Glomerular visceral epithelial cell (primary cell): ENCODE results near the gene PARP6.
"Not testable (repeated sequence)": the region's sequence is repeated elsewhere in the genome, so short reads cannot be mapped to it uniquely, and the experiment has no call there.

ENCODE experiments used
- DNase-seq: peaks from one replicate; pipeline ENCODE4 v3.0.0-alpha.2; 2016; ENCODE audit errors: extremely low spot score

The PARP6 gene

DNA sequence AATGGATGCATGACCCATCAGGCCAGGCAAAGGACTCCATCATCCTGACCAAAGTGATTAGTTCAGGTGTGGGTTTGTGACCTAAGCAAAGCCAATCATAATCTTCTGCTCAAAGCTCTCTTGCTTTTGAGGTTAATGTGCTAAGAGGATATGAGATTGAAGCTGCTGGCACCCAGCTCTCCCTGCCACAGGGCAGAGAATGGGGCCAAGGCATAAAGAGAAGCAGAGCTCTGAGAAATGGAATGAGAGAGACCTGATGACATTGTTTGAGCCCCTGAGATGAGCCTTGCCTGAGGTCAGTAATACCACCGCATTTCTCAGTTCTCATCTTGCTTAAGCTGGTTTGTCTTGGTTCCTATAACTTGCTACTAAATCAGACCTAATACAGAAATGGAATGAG lies 6.4 kb upstream of the PARP6 start:
- DNase-seq: no peak

DNA sequence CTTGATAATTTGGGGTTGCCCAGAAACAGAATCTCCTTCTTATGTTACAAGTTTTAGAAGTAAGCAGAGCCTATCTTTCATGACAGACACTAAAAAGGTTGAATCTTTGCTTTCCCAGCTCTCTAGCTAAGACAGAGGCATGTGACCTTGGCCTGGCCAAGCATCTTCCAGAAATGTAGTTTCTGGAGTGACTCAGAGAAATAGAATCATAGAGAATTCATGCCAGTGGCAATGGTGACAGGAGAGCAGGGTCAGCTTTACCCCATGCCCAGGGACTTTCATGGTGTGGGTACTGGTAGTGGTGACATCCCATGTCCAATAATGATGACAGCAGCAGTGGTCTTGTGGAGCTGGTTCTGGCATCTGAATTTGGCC lies 4.0 kb upstream of the PARP6 start:
- no peak for DNase-seq

DNA sequence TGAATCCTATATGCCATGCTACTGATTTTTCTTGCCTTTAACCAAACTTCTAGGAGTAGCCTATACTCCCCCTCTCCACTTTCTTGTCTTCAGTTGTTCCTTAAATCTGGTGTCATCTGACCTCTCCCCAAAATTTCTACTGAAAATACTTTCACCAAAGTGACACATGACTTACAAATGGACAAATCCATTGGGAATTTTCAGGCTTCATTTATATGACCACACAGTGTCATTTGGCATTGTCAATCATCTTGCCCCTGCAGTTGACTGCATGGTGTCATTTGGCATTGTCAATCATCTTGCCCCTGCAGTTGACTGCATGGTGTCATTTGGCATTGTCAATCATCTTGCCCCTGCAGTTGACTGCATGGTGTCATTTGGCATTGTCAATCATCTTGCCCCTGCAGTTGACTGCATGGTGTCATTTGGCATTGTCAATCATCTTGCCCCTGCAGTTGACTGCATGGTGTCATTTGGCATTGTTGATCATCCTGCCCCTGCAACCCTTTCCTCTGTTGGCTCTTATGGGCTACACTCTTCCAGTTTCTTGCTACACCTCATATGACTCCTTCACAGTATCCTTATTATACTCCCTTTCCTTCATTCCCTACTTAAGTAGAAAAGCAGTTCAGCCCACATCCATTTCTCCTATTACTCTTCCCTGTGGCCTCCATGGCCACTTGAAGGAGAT lies 3.4 kb upstream of the PARP6 start:
- not testable (repeated sequence) for DNase-seq

DNA sequence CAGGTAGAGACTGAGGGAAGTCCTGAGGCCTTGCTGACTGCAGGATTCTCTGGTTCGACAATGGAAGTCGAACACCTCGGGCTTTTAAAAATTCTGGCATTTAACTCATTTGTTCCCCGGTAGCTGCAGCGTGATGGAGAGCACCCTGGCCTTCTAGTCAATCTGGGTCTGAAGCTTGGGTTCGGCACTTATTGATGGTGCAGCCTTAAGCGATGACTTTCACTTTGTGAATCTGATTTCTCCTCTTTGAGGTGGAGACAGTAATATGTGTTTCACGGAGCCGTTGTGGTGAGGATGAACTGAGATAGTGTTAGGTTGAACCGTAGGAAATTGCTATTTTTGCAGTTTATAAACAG lies 621 bp upstream of the PARP6 start:
- DNase-seq: no peak

DNA sequence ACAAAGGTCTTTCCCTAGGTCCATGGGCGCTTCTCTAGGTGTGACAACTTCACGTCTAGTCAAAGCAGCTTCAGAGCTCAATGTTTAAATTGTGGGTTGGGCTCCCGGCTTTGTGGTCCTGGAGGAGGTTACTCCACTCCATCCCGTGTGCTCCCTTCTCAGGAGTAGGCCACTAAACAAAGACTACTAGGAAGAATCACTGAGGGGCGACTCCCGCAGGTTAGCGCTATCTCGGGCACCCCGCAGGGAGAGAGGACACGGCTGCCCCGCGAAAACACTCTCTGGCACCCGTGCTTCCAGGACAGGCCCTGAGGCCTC lies 500 bp downstream of the PARP6 start:
- DNase-seq: peak; percentile 31

DNA sequence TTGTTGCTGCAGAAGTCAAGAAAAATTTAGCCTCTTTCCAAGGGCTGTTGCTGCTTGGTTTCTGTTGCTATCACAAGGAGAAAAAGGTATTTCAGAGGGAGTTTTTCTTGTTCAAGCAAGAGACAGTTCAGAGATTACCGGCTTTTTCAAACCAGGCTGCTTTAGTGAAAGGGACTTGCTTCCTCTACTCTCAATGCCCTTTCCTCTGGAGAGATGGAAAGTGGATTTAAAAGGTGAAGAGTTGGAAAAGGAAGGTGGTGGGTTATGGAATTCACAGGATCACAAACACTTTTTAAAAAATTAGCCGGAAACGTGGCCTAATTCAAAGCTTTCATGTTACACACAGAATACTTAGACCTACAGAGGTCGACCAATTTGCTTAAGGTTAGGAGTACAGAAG lies 1.1 kb downstream of the PARP6 start:
- DNase-seq: no peak

DNA sequence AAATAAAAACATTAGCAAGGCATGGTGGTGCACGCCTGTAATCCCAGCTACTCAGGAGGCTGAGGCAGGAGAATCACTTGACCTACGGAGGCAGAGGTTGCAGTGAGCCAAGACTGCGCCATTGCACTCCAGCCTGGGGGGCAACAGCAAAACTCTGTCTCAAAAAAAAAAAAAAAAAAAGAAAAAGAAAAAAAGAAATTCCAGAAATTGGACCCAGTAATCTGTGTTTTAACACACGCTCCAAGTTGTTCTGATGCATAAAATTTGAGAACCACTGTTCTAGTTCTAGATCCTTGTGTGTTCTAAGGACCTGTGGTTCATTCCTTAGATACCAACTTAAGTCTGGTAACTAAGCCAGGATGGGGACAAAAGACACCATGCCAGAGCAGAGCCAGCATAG lies 2.6 kb downstream of the PARP6 start:
- no peak for DNase-seq

DNA sequence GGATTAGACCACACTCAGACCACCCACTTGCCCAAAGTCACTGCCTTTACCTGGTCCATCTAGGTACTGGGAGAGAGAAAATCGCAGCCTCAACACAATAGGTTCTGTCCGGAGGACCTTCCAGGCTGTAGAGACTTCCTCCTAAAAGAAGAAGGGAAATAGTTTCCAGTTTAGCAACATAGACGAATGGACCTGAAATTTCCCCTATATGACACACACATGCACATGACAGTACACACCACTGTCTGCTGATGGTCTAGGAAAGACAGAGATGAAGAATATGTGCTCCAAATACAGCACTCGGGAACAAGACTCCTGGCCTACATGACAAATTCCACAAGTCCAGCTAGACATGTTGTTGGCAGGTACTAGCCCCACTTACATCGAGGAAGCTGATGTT lies 7.3 kb downstream of the PARP6 start:
- no peak for DNase-seq

DNA sequence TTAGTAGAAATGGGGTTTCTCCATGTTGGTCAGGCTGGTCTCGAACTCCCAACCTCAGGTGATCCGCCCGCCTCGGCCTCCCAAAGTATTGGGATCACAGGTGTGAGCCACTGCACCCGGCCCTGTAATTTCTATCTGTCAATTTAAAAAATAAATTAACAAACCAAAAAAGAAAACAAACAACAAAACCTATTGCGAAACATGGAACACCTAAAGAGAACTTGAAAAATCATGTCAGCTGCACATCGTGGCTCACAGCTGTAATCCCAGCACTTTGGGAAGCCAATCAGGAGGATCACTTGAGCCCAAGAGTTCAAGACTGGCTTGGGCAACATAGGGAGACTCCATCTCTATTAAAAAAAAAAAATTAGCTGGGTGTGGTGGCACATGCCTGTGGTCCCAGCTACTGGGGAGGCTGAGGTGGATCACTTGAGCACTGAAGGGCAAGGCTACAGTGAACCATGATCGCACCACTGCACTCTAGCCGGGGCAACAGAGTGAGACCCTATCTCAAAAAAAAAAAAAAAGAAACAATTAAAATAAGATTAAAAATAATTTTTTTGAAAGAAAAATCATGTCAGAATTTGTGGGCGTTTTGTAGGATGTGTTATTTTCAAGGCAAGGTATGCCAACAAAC lies 19.6 kb downstream of the PARP6 start:
- no peak for DNase-seq

DNA sequence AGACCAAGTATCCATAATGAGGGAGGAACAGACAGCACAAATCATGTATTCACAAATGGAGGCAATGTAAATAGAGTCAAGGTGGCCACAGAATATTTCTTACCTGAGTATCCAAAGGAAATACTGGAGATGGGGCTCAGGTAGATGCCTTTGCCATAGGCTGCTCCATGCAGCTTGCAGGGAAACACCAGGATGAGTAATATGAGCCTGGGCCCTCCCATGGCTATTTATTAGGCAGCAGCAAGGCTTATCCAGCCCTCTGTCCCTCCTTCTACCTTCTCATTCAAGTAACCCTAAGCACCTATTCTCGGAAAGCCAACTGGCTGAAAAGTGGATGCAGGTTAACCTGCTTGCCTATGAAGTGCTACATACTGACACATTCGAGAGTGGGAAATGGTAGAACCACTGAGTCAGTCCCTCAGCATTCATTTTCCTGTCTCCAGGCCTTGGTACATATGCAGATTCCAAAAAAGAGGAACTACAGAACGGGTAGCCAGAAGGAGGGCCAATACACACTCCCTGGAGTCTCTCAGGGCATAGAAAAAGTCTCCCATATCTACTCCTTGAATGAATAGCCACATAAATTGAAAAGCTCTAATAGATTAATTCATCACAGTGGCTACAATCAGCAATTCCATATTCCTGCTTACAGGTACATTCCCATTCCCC lies 23.1 kb downstream of the PARP6 start:
- no peak for DNase-seq

DNA sequence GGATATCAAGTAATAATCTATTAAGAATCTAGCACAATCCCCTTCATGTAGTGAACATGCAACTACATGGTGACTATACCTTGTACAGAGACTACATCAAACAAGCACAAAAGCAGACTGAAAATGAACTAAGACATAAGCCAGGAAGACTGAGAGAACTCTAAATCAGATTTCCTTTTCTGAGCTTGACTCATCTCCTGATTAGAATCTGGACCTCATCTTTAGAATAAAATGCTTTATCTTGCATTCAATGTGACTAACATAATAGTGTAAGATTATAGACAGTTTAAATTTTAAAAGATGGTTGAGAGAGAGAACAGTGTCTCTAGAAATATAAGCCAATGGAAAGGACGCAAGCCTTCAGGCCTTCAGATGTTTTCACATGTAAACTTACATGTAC lies 23.8 kb downstream of the PARP6 start:
- DNase-seq: no peak

DNA sequence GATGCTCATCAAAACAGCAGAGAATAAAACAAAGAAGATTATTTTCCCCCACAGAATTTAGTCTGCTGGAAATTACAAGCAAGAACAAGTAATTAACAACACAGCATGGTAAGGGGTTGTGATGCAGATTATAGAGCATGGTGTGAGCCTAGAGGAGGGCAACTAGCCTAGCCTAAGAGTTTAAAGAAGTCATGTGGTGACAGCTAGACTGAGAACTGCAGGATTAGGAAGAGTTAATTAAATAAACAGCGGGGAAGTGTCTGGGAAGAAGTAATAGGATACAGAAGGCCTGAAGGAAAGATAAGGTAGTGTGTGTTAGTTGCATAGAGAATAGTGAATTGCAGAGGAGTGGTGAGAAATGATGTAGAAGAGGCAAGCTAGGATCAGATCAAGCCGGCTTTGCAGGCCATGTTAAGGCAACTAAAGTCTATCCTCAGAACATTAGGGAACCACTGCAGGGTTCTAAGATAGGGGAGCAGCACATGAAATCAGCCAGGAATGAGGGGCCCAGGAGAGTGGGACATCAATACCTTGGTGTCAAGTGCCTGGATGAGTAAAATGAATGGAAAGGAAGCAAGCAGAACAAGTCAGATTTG lies 29.5 kb downstream of the PARP6 start:
- DNase-seq: no peak

DNA sequence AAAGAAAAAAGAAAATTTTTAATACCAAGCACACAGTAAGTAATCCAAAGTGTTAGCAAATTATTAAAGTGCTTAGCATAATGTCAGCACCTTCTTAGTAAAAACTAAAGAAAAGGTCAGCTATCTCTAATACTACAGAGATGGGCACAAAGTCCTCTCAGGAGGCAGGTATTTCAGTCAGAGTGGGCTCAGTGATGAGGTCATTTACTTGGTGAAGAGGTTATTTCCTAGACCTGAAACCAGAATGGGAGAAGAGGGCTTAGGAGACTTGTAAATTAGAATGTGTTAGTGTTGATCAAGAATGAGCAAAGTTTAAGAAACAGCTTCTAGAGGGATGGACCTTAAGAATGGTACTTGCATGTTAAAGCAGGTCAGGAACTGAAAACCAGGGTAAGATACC lies 32.7 kb downstream of the PARP6 start:
- DNase-seq: no peak

DNA sequence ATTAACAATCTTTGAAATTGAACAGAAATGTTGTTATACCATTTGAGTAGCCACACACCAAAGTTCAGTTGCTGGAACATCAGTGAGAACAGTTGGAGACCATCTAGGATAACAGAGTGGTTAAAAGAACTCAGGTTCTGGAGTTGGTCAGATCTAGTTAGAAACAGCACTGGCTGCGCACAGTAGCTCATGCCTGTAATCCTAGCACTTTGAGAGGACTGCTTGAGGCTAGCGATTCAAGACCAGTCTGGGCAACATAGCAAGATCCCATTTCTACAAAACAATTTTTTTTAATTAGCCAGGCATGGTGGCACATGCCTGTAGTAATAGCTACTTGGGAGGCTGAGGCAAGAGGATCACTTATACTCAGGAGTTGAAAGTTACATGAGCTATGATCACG lies 33.8 kb downstream of the PARP6 start:
- DNase-seq: no peak

DNA sequence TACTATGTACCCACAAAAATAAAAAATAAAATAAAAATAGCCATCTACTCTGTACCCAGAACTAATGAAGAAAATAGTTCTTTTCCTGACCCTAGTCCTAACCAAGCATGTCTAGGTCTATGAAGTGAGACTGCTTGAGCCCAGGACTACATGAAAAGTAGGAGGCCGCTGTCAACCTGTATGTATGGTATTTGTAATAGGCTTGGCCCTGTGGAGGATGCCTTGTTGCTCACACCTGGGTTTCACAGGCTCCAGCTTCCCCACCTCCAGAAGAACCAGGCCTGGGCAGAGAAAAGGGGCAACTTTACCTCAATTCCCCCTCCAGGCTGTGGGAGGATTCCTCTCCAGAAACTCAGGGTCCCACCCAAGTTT lies 34.5 kb downstream of the PARP6 start:
- DNase-seq: no peak

DNA sequence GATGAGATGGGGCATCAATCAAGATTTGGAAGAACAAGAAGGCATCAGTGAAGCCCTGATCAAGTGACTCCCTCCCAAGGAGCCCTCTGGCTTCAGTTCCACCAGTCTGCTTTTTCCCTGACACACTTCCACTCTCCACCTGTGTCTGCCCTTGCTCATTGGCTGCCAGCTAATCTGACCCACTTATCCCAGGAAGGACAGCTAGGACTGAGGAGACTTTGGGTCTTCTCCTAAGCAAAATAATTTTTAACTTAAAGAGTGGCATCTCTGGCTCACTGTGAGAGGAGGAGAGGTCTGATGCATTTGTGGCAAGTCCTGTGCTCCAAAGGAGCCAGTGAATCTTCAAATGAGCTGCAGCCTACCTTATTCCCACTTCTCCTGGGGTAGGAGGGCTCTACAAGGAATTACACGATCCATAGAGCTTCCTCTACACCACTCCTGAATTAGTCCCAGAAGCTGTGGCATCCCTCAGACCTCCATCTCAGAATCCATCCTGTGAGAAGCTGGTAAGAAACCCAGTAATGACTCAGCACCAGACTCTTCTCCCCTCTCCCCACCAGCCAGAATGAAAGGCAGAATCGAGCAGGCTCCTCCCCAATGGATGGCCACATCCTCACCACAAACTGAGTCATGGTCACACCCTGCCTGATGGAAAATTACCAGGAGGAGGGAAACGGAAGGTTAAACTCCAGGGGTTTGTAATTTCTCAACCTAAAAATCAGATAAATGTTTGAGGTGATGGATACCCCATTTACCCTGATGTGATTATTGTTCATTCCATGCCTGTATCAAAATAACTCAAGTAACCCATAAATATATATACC lies 35.1 kb downstream of the PARP6 start:
- peak; percentile 96 for DNase-seq

DNA sequence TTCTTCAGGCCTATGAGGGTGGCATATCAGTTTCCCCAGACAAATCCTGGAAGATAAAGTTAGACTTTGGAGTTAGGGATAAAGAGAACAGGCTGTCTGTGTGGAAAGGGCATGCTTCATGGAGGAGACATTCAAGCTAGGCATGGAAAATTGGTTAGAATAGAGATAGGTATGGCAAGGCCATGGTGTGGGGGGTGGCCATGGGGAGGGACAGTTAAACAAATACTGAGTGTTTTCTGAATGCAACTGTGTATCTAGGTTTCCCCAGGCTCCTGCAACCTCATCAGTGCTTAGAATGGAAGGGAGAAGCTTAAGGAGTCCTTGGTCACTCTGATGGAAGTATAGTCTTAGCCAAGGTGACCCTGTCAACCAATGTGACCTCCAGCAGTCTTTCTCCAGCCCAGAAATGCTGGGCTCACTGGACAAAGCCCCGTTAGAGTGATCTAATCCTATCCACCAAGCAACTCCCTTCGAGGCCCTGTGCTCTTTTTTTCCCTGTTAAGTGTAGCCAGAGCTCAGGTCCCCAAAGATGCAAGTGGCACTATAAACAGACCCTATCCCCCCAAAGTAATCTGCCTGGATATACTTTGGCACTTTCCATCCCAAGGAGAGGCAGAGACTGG lies 35.9 kb downstream of the PARP6 start:
- no peak for DNase-seq

DNA sequence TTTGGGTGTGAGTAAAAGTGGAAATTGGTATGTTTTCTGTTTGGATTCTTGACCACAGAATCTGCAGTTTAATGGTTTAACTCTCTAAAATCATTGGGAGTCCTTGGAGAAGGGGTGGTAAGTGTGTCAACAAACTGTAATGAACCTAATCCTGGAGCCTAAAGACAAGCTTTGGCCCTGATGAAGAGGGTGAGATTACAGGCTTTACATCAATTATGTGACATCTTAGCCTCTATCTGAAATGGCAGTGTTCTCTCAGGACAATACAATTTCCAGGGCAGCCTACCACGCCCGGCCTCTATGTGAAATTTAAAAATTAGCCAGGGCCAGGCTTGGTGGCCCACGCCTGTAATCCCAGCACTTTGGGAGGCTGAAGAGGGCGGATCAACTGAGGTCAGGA lies 37.1 kb downstream of the PARP6 start:
- DNase-seq: no peak

DNA sequence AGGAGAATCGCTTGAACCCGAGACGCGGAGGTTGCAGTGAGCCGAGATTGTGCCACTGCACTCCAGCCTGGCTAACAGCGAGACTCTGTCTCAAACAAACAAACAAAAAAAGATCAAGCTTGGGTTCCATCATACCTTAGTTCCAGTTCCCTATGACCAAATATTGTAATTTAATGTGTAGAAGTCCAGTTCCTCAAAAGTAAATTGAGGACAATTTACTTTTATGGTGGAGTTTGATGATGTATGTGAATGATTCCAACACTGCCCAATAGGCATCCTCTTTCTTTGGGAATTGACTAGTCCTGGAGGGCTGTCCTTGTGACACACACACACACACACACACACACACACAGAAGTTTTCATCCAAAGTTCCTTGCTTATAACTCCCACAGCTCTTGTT lies 38.6 kb downstream of the PARP6 start:
- no peak for DNase-seq

DNA sequence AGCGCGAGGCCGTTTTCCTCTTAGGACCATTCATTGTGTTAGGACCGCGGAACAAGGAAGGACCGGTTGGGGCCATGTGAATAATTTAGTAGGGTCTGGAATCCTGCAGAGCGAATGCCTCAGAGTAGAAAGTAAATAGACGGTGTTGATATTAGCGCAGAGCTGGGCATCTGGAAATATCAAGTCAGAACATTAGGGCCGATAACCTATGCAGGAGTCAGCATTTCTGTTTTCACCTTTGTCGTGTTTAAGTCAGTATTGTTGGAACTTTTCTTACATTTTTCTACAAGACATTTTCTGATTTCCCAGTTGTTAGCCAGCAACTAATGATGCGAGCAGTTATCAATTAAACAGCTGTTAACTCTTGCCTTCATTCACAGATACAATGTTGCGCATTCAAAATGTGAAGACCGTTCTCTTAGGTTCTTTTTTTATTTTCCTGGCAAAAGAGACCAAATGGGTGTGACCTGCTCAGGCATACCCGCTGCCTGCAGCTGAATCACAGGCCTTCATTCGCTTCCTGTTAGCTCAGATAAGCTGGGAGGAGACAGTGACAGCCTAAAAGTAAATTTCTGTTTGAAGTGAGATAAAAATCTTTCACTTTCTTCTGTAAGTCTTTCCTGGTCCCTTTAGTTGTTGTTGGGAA lies 40.4 kb downstream of the PARP6 start:
- DNase-seq: peak; percentile 60

DNA sequence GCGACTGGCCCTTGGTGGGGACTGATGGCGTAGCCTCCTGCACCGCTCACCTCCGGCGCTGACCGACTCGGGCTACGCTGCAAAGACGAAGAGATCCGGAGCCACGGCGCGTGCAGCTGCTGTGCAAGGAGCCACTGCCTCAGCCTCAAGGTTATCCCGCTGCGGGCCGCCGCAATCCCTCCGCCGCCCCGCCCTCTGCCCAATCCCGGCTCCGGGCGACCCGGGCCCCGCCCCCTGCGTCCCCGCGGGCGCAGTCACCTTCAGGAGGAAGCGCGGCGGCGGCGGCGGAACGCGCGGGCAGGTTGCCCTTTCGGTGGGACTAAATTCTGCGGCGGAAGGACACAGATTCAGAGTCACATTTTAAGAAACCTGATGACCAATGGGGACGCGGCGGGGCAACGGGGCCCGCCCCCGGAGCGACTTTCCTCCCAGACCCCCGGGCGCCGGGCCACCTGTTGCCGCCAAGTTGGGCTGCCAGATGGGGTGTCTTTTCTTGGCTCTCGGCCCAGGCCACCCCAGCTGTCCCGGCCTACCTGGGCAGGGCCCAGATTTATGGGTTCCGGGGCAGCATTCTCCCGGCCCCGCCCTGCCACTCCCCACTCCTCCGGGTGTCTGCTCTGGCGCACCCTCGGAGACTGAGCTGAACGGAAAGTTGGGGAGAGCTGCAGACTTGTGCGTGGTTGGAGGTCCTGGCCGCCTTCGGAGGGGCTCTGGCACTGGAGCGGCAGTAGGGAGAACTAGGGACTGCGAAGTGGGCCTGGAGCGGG lies 41.1 kb downstream of the PARP6 start, which contains the start of gene PKM:
PKM (minus strand) TSS at position 125 of the 767 bp plus-strand sequence. CDS start 12,093 bp downstream, outside the sequence.
- peak; percentile 98 for DNase-seq
